Measurements from ENCODE around the gene TTC16. TPM values are rescaled to one million over a fixed set of nuclear protein-coding genes. Genes with fewer than 3 reads are reported as not detected.

Gene TTC16
- total and polyA plus RNA-seq, 2 donors (not counting 1 experiment from before 2014, with no cell fraction given): 0.25 TPM; not detected in 1

DNA sequence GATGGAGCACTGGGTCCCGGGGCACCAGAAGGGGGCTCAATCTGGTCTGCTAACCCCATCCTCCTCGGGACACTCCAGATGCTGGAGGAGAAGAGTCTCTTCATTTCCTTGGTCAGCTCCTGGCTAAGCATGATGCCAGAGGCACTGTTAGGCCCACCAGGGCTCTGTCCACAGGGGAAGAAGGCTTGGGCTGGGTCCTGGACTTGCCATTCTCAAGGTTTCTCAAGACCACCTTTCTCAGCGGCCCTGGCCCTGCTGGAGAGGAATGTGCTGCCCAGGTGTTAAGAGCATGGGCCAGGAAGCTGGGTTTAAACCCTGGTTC, 54.7 kb downstream of the TTC16 start:
- Histone ChIP-seq H2AFZ (ENCODE audit: insufficient read depth, low read depth, low read length, poor library complexity, severe bottlenecking) (peak overlapping the region; percentile 55), H3K4me2 (replicated peaks; ENCODE audit: low read depth, low read length, poor library complexity, severe bottlenecking) (peak overlapping the region; percentile 86), H3K4me1 (ENCODE audit: control insufficient read depth in 2 of 2, insufficient read depth in 2 of 2, low read length in 2 of 2) (peaks cover 55 to 87% of the 10 kb centered on the region in 2 donors), H3K9ac (ENCODE audit: low read length) (peak overlapping the region; percentile 68), H3K79me2 (ENCODE audit: control insufficient read depth, insufficient read depth, low read length) (peaks cover 94% of the 10 kb centered on the region), H3K27ac (ENCODE audit: low read length in 2 of 2) (peak overlapping the region; percentile 77 to 94), H3K27me3 (replicated peaks in 1 of 4; ENCODE audit: control extremely low read depth in 1 of 4, control insufficient read depth in 3 of 4, insufficient read depth in 4 of 4, low read length in 3 of 4) (no peaks in the 10 kb centered on the region), H3K36me3 (replicated peaks in 1 of 2; ENCODE audit: control extremely low read depth in 1 of 2, control insufficient read depth in 1 of 2, extremely low read depth in 1 of 2, insufficient read depth in 2 of 2, low read length in 1 of 2) (peaks cover 0 to 86% of the 10 kb centered on the region in 2 experiments), H3K4me3 (ENCODE audit: control extremely low read depth in 1 of 5, extremely low read depth in 1 of 5, insufficient read depth in 1 of 5, low read depth in 2 of 5, low read length in 4 of 5) (peak overlapping the region; percentile 43 to 73 (median 64)), H3K9me3 (ENCODE audit: control extremely low read depth in 1 of 3, control insufficient read depth in 2 of 3, insufficient read depth in 1 of 3, low read length in 2 of 3) (no peaks in the 10 kb centered on the region), H4K20me1 (ENCODE audit: control insufficient read depth, insufficient read depth, low read length, poor library complexity, severe bottlenecking) (peaks cover 97% of the 10 kb centered on the region)
- Mint-ChIP-seq H3K4me1 (peaks cover 71% of the 10 kb centered on the region), H3K9me3 (ENCODE audit: insufficient read depth) (no peaks in the 10 kb centered on the region), H3K4me3 (peak overlapping the region; percentile 94), H3K27ac (peak overlapping the region; percentile 95), H3K27me3 (no peaks in the 10 kb centered on the region)
- DNase-seq (no peak), ATAC-seq (ENCODE audit: low read depth) (no peak)
- intact Hi-C loops (cut with micrococcal nuclease): loop anchor here (2.0 to 10.0 kb wide), 3 partner anchors 156 to 354 kb away; partner anchors contain the start of genes PTGES2 and STXBP1
- TF ChIP-seq, protein P1, sequence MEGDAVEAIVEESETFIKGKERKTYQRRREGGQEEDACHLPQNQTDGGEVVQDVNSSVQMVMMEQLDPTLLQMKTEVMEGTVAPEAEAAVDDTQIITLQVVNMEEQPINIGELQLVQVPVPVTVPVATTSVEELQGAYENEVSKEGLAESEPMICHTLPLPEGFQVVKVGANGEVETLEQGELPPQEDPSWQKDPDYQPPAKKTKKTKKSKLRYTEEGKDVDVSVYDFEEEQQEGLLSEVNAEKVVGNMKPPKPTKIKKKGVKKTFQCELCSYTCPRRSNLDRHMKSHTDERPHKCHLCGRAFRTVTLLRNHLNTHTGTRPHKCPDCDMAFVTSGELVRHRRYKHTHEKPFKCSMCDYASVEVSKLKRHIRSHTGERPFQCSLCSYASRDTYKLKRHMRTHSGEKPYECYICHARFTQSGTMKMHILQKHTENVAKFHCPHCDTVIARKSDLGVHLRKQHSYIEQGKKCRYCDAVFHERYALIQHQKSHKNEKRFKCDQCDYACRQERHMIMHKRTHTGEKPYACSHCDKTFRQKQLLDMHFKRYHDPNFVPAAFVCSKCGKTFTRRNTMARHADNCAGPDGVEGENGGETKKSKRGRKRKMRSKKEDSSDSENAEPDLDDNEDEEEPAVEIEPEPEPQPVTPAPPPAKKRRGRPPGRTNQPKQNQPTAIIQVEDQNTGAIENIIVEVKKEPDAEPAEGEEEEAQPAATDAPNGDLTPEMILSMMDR (IDR thresholded peaks at IDR 0.05): no peak
- TF ChIP-seq EZH2 (IDR thresholded peaks at IDR 0.05; ENCODE audit: borderline replicate concordance, insufficient read depth, low read depth, low read length, poor library complexity, severe bottlenecking): no peak
- CTCF ChIA-PET: interaction anchor here (0.6 to 5.2 kb wide), 14 partner anchors 9 to 181 kb away, joined by 3 to 47 read pairs (median 4); partner anchors contain the start of genes CDK9, FPGS and TOR2A
- 21% methylated on average over 2 of the region's 3 CpGs for WGBS (ENCODE audit: insufficient coverage)
- POLR2A ChIA-PET: interaction anchor here (0.8 to 3.6 kb wide), 14 partner anchors 9 to 211 kb away, joined by 3 to 37 read pairs (median 4); partner anchors contain the start of genes CDK9, FPGS, ST6GALNAC4 and TOR2A

- Histone ChIP-seq H2AFZ (ENCODE audit: insufficient read depth, low read depth, low read length, poor library complexity, severe bottlenecking) (peak overlapping the region; percentile 55), H3K9me3 (ENCODE audit: control extremely low read depth in 1 of 3, control insufficient read depth in 2 of 3, insufficient read depth in 1 of 3, low read length in 2 of 3) (no peaks in the 10 kb centered on the region), H3K4me2 (replicated peaks; ENCODE audit: low read depth, low read length, poor library complexity, severe bottlenecking) (peak overlapping the region; percentile 86), H3K27ac (ENCODE audit: low read length in 2 of 2) (peak overlapping the region; percentile 77 to 94), H3K36me3 (replicated peaks in 1 of 2; ENCODE audit: control extremely low read depth in 1 of 2, control insufficient read depth in 1 of 2, extremely low read depth in 1 of 2, insufficient read depth in 2 of 2, low read length in 1 of 2) (peaks cover 0 to 81% of the 10 kb centered on the region in 2 experiments), H3K27me3 (replicated peaks in 1 of 4; ENCODE audit: control extremely low read depth in 1 of 4, control insufficient read depth in 3 of 4, insufficient read depth in 4 of 4, low read length in 3 of 4) (no peaks in the 10 kb centered on the region), H3K79me2 (ENCODE audit: control insufficient read depth, insufficient read depth, low read length) (peaks cover 93% of the 10 kb centered on the region), H3K9ac (ENCODE audit: low read length) (peak overlapping the region; percentile 68), H3K4me3 (ENCODE audit: control extremely low read depth in 1 of 5, extremely low read depth in 1 of 5, insufficient read depth in 1 of 5, low read depth in 2 of 5, low read length in 4 of 5) (peak overlapping the region; percentile 43 to 73 (median 64)), H4K20me1 (ENCODE audit: control insufficient read depth, insufficient read depth, low read length, poor library complexity, severe bottlenecking) (peaks cover 97% of the 10 kb centered on the region), H3K4me1 (ENCODE audit: control insufficient read depth in 2 of 2, insufficient read depth in 2 of 2, low read length in 2 of 2) (peaks cover 55 to 90% of the 10 kb centered on the region in 2 donors)
- Mint-ChIP-seq H3K9me3 (ENCODE audit: insufficient read depth) (no peaks in the 10 kb centered on the region), H3K27me3 (no peaks in the 10 kb centered on the region), H3K27ac (peak overlapping the region; percentile 95), H3K4me1 (peaks cover 68% of the 10 kb centered on the region), H3K4me3 (peak overlapping the region; percentile 94)
- ATAC-seq (ENCODE audit: low read depth) (peak; percentile 86), DNase-seq (peak; percentile 95)
- intact Hi-C loops (cut with micrococcal nuclease): loop anchor here (1.0 to 10.0 kb wide), 9 partner anchors 8 to 354 kb away; partner anchors contain the start of genes FPGS, PTGES2, PTRH1 and ST6GALNAC4
- WGBS (ENCODE audit: insufficient coverage): 2% methylated on average over 41 of the region's 43 CpGs
- ChIA-PET POLR2A (interaction anchor here (0.6 to 3.6 kb wide), 15 partner anchors 9 to 211 kb away, joined by 3 to 37 read pairs (median 4); partner anchors contain the start of genes CDK9, FPGS, ST6GALNAC4 and TOR2A), CTCF (interaction anchor here (0.5 to 5.2 kb wide), 17 partner anchors 8 to 181 kb away, joined by 3 to 47 read pairs (median 4); partner anchors contain the start of genes CDK9, FPGS and TOR2A)
- no peak for TF ChIP-seq EZH2 (IDR thresholded peaks at IDR 0.05; ENCODE audit: borderline replicate concordance, insufficient read depth, low read depth, low read length, poor library complexity, severe bottlenecking)
- TF ChIP-seq, protein P1 (IDR thresholded peaks at IDR 0.05): no peak
Measured at GRCh38 chr9:127770905-127771569, 55.2 kb downstream of the TTC16 start.
